AG09309 (cell line): ENCODE results near the gene RASAL1.

Experiments used
- DNase-seq: peaks from one replicate; pipeline ENCODE4 v3.0.0-alpha.2; 2010; ENCODE audit warnings: low read depth
- H3K4me3 ChIP-seq: 2 replicates; pipeline ENCODE4 v1.5.1; 2011; ENCODE audit warnings: mild to moderate bottlenecking, low read depth, low read length, moderate library complexity; ENCODE audit not compliant: control insufficient read depth
- TF ChIP-seq, protein P1 (sequence below): IDR thresholded peaks from 2 replicates; pipeline ENCODE4 v1.5.1; 2011; ENCODE audit warnings: mild to moderate bottlenecking, low read depth, low read length, inconsistent platforms; ENCODE audit not compliant: insufficient read depth, control insufficient read depth; ENCODE audit errors: missing control alignments

RASAL1 gene

DNA sequence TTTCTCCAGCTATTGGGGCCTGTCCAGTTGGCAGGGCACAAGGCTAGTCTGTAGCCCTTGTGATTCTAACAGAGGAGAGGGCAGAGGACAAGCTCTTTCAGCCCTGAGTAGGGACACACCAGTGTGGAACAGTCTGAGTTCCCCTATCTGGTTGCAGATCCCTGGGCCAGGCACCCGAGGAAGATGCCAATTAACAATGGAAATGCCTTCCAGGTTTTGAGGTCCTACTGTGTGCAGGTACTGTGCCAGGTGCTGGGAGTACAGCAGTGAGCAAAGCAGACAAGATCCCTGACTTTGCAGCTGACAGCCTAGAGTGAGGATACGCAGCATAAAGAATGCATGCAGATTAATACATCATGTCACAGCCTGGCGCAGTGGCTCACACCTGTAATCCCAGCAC lies 62.0 kb downstream of the RASAL1 start:
- no peak for DNase-seq
- TF ChIP-seq, protein P1, sequence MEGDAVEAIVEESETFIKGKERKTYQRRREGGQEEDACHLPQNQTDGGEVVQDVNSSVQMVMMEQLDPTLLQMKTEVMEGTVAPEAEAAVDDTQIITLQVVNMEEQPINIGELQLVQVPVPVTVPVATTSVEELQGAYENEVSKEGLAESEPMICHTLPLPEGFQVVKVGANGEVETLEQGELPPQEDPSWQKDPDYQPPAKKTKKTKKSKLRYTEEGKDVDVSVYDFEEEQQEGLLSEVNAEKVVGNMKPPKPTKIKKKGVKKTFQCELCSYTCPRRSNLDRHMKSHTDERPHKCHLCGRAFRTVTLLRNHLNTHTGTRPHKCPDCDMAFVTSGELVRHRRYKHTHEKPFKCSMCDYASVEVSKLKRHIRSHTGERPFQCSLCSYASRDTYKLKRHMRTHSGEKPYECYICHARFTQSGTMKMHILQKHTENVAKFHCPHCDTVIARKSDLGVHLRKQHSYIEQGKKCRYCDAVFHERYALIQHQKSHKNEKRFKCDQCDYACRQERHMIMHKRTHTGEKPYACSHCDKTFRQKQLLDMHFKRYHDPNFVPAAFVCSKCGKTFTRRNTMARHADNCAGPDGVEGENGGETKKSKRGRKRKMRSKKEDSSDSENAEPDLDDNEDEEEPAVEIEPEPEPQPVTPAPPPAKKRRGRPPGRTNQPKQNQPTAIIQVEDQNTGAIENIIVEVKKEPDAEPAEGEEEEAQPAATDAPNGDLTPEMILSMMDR: no peak
- H3K4me3 ChIP-seq: no peak overlapping the region

DNA sequence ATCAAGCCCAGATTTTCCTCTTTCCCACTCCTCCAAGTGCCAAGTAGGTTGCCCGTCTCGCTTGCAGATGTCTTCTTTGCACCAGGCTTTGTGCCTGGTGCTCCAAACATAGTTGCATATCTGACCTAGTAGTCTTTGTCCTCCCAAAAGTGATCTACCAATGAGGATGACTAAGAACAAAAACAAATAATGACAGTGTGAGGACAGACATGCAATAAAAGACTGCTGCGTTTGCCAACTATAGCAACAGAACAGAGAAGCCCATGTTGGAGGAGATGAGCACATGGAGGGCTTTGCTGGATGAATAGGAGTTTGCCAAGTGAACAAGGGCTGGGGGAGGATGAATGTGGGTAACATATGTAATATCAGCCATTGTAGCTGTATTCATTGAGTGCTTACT lies 63.4 kb downstream of the RASAL1 start:
- no peak overlapping the region for H3K4me3 ChIP-seq
- DNase-seq: no peak

DNA sequence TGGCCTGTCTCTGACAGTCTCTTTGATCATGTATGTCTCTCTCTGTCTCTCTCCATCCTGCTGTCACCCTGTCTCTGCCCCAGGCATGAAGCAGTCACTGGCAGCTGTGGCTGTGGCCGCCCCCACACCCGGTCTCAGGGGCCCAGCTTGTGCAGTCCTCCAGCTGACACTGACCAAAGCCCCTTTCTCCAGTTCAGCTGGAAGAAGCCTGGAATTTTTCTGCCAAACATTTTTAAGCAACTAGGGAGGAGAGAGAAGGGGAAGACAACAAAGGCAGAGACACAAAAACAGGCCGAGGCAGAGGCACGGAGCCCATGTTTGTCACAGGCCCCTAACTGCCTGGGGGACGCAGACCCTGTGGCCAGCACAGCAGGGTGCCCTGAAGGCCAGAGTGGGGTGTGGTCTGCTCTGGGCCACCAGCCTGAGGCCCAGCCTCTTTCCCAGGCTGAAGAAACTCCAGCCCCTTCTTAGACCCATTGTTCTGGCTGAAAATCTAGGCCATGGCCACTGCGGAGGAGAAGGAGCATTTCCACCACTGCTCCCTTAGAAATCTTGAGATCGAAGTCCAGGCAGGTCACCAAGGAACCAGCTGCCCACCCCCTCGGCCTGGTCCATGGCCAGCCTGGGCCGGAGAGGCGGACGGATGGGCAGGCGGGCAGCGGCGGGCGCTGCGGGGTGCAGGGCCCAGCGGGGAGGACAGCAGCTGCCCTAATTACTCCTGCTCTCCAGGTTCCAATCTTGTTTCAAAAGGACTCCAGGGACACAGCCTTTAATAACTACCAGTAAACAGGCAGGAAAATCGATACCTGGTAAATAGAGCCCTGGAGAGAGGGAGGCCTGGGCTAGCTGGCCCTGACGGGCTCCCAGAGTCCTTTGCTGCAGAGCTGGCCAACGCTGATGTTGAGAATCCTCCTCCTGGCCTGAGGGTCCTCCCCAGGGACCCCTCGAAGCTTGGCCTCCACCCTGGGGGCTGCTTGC lies 64.1 kb downstream of the RASAL1 start:
- TF ChIP-seq, protein P1: no peak
- no peak overlapping the region for H3K4me3 ChIP-seq
- no peak for DNase-seq

More for the DNA sequence above, 63.4 kb downstream of the RASAL1 start:
- TF ChIP-seq, protein P1: no peak

DNA sequence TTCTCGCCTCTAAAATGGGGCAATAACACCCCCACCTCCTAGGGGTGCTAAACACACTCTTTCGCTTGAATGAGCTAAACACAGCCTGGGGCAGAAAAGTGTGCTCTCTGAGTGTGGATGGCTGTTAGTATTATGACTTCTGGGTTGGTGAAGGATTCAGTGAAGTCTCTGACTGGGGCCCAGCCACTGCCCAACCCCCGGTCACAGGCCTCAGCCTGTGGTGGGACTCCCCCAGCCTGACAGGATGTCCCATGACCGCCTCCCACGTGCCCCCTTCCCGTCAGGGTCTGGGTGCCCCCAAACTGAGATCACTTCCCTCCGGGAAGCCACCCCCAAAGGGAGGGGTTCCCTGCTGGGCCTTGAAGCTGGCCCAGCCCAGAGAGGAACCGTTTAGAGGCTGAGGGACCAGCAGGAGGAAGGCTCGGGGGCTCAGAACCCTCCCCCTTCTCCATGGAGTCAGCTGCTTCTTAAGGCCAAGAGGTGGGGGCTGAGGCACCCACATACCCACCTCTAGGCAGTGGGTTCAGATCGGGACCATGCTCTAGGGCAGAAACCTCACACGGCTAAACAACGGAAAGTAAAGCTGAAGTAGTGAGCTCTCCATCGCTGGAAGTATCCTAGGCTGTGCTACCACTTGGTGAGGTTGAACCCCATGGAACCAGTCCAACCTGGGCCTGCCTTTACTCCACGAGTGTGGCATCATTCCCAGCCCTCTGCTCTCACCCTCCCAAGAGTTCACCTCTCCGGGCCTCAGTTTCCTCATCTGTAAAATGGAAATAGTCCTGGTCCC lies 65.2 kb downstream of the RASAL1 start:
- DNase-seq: no peak
- TF ChIP-seq, protein P1: no peak
- H3K4me3 ChIP-seq: no peak overlapping the region

DNA sequence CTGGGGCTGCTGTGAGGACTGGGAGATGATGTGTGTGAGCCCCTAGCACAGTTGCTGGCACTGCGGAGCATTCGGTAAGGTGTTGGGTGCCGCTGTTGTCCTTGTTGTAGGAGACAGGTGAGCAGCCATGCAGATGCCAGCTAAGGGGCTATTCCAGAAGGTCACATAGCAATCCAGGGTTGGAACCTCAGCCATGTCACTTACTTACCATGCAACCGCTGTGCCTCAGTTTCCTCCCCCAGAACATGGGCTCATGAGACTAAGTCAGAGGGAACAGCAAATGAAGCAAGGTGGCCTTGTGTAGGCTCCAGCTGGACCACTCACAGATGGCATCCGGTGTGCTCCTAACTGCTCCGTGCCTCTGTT lies 65.8 kb downstream of the RASAL1 start:
- TF ChIP-seq, protein P1: no peak
- H3K4me3 ChIP-seq: no peak overlapping the region
- no peak for DNase-seq

DNA sequence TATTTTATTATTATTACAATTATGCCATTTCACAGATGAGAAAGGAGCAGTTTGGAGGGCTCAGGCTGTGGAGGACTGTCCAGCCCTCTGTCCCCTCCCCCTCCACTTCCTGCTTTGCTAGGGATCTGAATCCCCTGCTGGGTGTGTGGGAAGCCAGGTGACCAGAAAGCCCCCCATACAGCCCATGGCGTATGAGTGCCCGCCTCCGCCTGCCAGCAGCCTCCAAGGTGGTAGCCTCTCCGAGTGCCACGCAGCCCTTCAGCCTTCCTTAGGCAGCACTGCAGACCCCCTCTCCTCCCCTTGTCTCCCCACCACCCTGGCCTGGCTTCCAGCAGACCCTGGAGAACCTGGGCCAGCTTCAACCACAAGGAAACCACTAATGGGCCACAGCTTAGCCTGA lies 66.4 kb downstream of the RASAL1 start:
- TF ChIP-seq, protein P1: no peak
- no peak for DNase-seq
- H3K4me3 ChIP-seq: no peak overlapping the region
